Cardiac muscle cell (in vitro differentiated cells and primary cell): ENCODE results near the gene SFXN1. TPM values are rescaled to one million over a fixed set of nuclear protein-coding genes. Genes with fewer than 3 reads are reported as not detected.

Source experiments
- DNase-seq, 2 donors: peaks; one replicate each; pipeline versions ENCODE4 v3.0.0 to v3.0.0-alpha.2; 2010 to 2017; ENCODE audit warnings: low read depth in 1 of 2, low spot score in 1 of 2
- H3K27ac ChIP-seq: fragments of 200-600 bp; sonication (generic); 2 replicates; pipeline ENCODE4 v1.5.1; 2016
- H3K27me3 ChIP-seq: fragments of 200-600 bp; sonication (generic); 2 replicates; pipeline ENCODE4 v1.6.0; 2016; ENCODE audit warnings: control low read depth
- H3K36me3 ChIP-seq: fragments of 200-600 bp; sonication (generic); 2 replicates; pipeline ENCODE4 v1.5.1; 2016; ENCODE audit warnings: control low read depth
- H3K4me1 ChIP-seq: fragments of 200-600 bp; sonication (generic); 2 replicates; pipeline ENCODE4 v1.8.1; 2017; ENCODE audit warnings: low read depth, mild to moderate bottlenecking, mixed run types
- H3K4me3 ChIP-seq: fragments of 200-600 bp; sonication (generic); 2 replicates; pipeline ENCODE4 v1.5.1; 2016; ENCODE audit warnings: mild to moderate bottlenecking
- H3K9me3 ChIP-seq: fragments of 200-600 bp; sonication (generic); 2 replicates; pipeline ENCODE4 v1.5.1; 2017; ENCODE audit warnings: low read depth, mild to moderate bottlenecking, control low read depth
- CTCF ChIP-seq: IDR thresholded peaks from 2 replicates; pipeline ENCODE4 v1.5.1; 2012; ENCODE audit warnings: low read depth, mild to moderate bottlenecking, low read length
- polyA plus RNA-seq: library from polyadenylated mRNA; unstranded; fragments of >200 nt; fragmentation: Nextera tagmentation; extraction: Ambion mirVana; gene quantifications from 2 replicates; pipeline ENCODE4 v1.2.1, GENCODE V29; 2016
- total RNA-seq: library from RNA; depleted of rRNA; stranded (reverse); fragments of >200 nt; gene quantifications from 2 replicates; pipeline ENCODE4 v1.2.3, GENCODE V29; 2016

SFXN1 gene
- total and polyA plus RNA-seq, 2 experiments from 2014 or later, result 81.5 to 103 TPM

- no peaks in the 10 kb centered on the region for H3K36me3 ChIP-seq
- H3K9me3 ChIP-seq, result no peaks in the 10 kb centered on the region
- no peak for DNase-seq
- no peak overlapping the region for H3K4me3 ChIP-seq
- TF ChIP-seq CTCF, result no peak
- no peaks in the 10 kb centered on the region for H3K4me1 ChIP-seq
- no peak overlapping the region for H3K27ac ChIP-seq
- no peaks in the 10 kb centered on the region for H3K27me3 ChIP-seq
Observed at GRCh38 chr5:175468892-175469291, 9.5 kb upstream of the SFXN1 start.

- H3K9me3 ChIP-seq, result no peaks in the 10 kb centered on the region
- H3K36me3 ChIP-seq, result no peaks in the 10 kb centered on the region
- TF ChIP-seq CTCF, result no peak
- no peak overlapping the region for H3K4me3 ChIP-seq
- no peaks in the 10 kb centered on the region for H3K27me3 ChIP-seq
- no peak for DNase-seq
- no peaks in the 10 kb centered on the region for H3K4me1 ChIP-seq
- H3K27ac ChIP-seq, result no peak overlapping the region
Observed at GRCh38 chr5:175469916-175470315, 8.4 kb upstream of the SFXN1 start.

- no peak for TF ChIP-seq CTCF
- Histone ChIP-seq H3K27me3 (no peaks in the 10 kb centered on the region), H3K9me3 (no peaks in the 10 kb centered on the region), H3K27ac (no peak overlapping the region), H3K4me3 (no peak overlapping the region), H3K4me1 (no peaks in the 10 kb centered on the region), H3K36me3 (no peaks in the 10 kb centered on the region)
- no peak for DNase-seq
Observed at GRCh38 chr5:175470781-175471180, 7.6 kb upstream of the SFXN1 start.

GRCh38 chr5:175471196-175471595 lies 7.2 kb upstream of the SFXN1 start:
- Histone ChIP-seq H3K9me3 (no peaks in the 10 kb centered on the region), H3K4me3 (no peak overlapping the region), H3K27ac (no peak overlapping the region), H3K36me3 (no peaks in the 10 kb centered on the region), H3K4me1 (no peaks in the 10 kb centered on the region), H3K27me3 (no peaks in the 10 kb centered on the region)
- TF ChIP-seq CTCF, result no peak
- DNase-seq, result no peak

DNA sequence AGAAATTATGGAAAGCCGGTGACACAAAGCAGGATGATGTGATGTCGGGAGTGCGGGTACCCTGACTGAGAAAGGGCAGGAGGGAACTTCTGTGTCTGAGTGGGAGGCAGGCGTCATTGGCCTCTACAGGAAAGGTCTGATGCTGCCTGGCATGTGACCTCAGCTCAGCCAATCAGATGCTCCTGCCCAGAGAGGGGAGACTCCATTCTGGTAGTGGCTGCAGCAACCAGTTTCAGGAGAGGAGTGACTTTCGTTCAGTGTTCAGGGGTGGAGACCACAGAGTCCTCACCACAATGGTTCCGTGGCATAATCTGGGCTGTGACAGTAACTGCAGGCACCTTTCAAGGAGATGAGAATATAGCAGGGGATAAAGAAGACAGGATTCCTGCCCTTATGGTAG lies 6.7 kb upstream of the SFXN1 start:
- no peaks in the 10 kb centered on the region for H3K36me3 ChIP-seq
- H3K4me1 ChIP-seq, result no peaks in the 10 kb centered on the region
- H3K27me3 ChIP-seq, result no peaks in the 10 kb centered on the region
- no peak overlapping the region for H3K27ac ChIP-seq
- DNase-seq, result no peak
- H3K9me3 ChIP-seq, result no peaks in the 10 kb centered on the region
- TF ChIP-seq CTCF, result no peak
- H3K4me3 ChIP-seq, result no peak overlapping the region

- H3K9me3 ChIP-seq, result no peaks in the 10 kb centered on the region
- no peak for DNase-seq
- H3K4me1 ChIP-seq, result no peaks in the 10 kb centered on the region
- no peak overlapping the region for H3K4me3 ChIP-seq
- no peaks in the 10 kb centered on the region for H3K27me3 ChIP-seq
- no peaks in the 10 kb centered on the region for H3K36me3 ChIP-seq
- H3K27ac ChIP-seq, result no peak overlapping the region
- TF ChIP-seq CTCF, result no peak
Observed at GRCh38 chr5:175472378-175472777, 6.0 kb upstream of the SFXN1 start.
